Activated CD8-positive, alpha-beta memory T cell treated with anti-CD3 and anti-CD28 coated beads, Interleukin-2, amount 50 U/mL, for 4 hours (primary cell): Measurements from ENCODE around the gene TSPAN14.
"Not testable (repeated sequence)": the region's sequence is repeated elsewhere in the genome, so short reads cannot be mapped to it uniquely, and the experiment has no call there.

Source experiments
- DNase-seq: peaks from one replicate; pipeline ENCODE4 v3.0.0-alpha.2; 2020

TSPAN14 gene

GRCh38 chr10:80472234-80473095, 18.4 kb downstream of the TSPAN14 start:
- DNase-seq = no peak

- DNase-seq = no peak
Observed at GRCh38 chr10:80473096-80473657, 19.1 kb downstream of the TSPAN14 start.

DNA sequence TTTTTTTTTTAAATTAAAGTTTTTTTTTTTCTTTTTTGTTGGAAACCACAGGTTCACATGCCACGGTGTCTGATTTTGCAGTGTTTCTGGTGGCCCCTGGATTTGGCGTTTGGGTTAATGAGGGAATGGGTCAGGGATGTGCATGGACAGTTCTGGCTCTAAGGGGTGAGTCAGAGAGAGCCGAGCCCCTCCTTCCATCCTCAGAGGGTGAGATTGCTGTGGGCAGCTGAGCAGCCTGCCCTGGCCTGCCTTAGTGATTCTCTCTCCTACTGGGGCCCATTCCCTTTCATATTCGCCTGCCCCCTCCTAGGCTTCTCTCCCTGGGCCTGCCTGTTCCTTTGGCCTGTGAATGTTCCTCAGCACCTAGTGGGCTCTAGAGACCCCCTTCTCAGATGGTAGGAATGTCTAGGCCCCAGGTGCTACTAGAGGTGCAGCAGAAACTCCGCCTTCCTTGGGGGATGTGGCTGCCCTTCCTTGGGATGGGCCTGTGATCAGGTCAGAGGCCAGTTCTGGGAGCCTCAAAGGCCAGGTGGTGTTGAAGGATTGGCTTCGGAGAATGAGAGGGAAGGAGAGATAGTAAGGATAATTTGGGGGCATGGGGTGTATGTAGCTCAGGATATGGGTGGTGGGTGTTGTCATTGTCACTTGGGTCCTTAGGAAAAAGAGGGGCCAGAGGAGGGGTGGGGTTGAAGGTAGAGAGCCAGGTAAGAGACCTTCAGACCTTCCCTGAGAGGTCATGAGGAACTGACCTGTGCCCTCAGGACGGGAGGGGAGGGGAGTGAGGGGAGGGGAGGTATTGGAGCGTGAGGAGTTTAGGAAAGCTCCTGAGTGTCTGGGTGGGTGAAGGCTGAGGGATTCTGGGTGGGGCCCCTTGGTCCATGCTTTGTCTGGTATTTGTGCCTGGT, 19.8 kb downstream of the TSPAN14 start:
- no peak for DNase-seq

DNA sequence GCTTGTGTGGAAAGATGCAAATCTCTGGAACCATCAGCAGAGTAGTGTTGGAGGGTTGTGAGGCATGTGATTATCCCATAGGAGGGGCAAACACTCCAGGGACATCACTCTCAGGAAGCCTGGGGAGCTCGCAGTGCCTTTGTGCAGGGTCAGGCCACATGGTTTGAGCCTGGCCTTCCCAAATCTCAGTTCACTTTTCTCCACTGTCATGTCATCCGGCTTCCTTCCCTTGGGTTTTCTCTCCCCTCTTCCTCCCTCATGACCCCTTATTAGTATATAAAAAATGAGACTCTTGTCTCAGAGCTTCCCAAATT, 20.4 kb downstream of the TSPAN14 start:
- no peak for DNase-seq

DNA sequence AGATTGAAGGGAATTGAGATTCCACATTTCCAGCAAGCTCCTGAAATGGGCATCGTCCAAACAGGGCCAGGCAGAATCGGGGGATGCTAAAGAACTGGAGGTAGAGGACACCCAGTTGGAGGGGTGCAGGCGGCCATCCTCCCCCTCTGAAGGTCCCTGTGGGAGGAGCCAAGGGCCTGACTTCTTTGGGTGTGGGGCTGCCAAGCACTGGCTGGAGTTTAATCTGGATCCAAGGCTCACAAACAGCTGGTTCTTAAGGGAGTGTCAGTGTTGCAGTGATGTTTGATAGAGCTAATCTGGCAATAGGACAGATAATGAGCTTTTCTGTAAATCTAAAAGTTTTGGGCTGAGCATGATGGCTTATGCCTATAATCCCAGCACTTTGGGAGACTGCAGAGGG, 20.8 kb downstream of the TSPAN14 start:
- DNase-seq = no peak

- DNase-seq = not testable (repeated sequence)
Observed at GRCh38 chr10:80475641-80476040, 21.5 kb downstream of the TSPAN14 start.

GRCh38 chr10:80476685-80477084, 22.6 kb downstream of the TSPAN14 start:
- DNase-seq = no peak

- no peak for DNase-seq
Observed at GRCh38 chr10:80477813-80478212, 23.7 kb downstream of the TSPAN14 start.

DNA sequence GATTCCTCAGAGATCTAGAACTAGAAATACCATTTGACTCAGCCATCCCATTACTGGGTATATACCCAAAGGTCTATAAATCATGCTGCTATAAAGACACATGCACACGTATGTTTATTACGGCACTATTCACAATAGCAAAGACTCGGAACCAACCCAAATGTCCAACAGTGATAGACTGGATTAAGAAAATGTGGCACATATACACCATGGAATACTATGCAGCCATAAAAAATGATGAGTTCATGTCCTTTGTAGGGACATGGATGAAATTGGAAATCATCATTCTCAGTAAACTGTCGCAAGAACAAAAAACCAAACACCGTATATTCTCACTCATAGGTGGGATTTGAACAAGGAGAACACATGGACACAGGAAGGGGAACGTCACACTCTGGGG, 26.3 kb downstream of the TSPAN14 start:
- DNase-seq = not testable (repeated sequence)

DNA sequence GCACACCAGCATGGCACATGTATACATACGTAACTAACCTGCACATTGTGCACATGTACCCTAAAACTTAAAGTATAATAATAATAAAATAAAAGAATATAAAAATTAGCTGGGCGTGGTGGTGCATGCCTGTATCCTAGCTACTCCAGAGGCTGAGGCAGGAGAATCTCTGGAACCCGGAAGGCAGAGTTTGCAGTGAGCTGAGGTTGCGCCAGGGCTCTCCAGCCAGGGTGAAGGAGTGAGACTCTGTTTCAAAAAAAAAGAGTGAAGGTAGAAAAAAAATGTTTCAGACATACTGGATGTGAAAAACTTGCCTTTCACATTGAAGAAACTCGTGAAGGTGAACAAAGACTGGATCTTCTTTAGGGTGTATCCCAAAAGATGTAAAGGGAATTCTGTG, 26.7 kb downstream of the TSPAN14 start:
- no peak for DNase-seq

GRCh38 chr10:80484243-80484642, 30.1 kb downstream of the TSPAN14 start:
- no peak for DNase-seq

DNA sequence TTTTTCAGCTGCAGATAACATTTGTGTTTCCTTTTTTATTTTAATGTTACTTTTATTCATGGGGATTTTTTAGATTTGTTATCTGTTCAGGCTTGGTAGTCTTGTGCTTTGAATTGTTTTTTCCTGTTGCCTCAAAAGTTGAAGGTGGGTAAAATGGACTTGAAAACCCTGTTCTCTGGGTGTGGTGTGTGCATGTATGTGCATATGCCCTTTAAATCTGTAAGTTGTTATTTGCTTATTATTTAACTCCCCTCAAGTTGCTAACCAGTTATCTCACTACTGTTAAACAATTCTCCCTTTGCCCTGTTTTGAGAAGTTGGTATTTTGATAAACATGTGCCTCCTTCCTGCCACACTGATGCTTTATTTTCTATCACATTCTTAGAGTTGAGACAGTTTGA, 30.6 kb downstream of the TSPAN14 start:
- no peak for DNase-seq

- DNase-seq = no peak
Observed at GRCh38 chr10:80485076-80485945, 31.2 kb downstream of the TSPAN14 start.

DNA sequence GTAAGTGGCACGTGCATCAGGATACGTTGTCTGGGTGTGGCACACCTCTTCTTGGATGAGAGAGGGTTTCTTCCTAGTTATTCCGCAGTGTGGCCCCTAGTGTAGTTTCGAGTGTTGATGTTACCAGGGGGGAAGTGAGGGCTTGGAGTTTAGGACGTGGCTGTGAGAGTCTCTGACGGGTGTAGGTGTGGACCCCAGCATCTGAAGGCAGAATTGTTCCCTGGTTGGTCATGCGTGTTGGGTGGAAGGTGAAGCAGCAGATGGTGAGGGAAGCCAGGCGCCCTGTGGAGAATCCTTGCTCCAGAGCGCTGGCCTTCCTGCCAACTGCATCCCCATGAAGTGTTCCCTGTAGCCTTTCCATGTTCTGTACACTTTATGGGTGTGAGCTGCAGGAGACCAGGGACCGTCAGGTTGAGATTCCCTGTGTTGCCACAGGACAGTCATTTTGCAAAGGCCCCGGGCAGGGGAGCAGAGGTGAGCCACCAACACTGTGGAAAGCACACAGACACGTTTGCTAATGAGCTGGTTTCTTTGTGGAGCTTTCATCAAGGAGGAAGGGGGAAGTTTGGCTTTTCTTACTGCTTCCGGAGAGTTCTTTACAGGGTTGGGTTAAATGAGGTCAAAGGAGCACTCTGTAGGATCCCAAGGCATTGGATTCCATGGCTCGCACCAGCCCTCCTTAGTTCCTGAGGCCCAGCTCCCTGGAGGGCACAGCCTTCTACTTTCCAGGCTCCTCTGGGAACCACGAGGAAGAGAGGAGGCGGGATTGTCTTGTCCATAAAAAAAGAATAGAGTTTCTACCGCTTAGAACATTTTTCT, 32.0 kb downstream of the TSPAN14 start:
- DNase-seq = no peak

DNA sequence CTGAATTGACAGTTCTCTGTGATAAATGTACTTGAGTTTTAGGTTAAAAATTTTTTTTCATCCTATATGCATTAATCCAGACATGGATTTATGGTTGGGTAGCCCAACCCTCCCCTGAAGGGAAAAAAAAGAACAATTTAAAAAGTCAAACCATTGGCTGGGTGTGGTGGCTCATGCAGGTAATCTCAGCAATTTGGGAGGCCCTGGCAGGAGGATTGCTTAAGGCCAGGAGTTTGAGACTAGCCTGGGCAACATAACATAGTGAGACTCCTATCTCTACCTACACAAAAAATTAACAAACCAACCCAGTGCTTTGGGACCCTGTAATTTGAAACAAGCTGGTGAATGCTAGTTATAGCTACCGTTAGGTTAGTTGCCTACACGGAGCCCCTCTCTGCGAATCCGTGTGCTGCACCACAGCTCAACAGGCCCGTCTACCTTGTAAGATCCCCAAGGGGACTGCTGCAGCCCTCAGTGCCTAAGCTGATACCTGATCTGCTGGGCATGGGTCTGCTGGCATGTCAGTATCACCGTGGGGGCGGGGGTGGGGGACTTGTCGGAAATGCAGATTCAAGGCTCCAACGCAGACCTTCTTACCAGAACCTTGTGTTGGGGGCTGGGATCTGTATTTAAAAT, 32.8 kb downstream of the TSPAN14 start:
- no peak for DNase-seq

- DNase-seq = no peak
Observed at GRCh38 chr10:80487421-80487785, 33.3 kb downstream of the TSPAN14 start.

GRCh38 chr10:80487791-80488538, 33.9 kb downstream of the TSPAN14 start:
- DNase-seq = no peak

DNA sequence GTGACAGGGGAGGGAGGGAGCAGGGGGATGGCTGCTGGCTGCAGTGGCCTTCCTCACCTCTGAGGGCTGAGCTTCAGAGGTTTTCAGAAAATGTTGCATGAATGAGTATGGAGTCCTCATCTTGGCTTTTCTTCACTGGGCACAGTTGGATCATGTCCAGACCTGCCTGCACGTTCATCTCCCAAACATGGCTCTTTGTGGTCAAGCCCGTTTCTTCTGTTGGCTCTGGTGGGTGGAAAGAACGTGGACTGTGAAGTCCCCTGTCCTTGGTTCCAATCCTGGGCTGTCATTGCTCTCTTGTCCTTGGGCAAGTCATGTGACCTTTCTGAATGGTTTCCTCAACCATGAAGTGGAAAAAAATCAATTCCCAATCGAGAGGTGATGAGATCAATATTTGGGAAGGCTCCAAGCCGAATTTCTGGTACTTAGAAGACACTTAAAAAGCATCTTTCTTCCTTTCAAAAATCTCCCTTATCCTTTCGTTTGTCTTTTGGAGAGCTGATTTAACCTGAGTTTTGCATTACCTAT, 34.5 kb downstream of the TSPAN14 start:
- DNase-seq = no peak

DNA sequence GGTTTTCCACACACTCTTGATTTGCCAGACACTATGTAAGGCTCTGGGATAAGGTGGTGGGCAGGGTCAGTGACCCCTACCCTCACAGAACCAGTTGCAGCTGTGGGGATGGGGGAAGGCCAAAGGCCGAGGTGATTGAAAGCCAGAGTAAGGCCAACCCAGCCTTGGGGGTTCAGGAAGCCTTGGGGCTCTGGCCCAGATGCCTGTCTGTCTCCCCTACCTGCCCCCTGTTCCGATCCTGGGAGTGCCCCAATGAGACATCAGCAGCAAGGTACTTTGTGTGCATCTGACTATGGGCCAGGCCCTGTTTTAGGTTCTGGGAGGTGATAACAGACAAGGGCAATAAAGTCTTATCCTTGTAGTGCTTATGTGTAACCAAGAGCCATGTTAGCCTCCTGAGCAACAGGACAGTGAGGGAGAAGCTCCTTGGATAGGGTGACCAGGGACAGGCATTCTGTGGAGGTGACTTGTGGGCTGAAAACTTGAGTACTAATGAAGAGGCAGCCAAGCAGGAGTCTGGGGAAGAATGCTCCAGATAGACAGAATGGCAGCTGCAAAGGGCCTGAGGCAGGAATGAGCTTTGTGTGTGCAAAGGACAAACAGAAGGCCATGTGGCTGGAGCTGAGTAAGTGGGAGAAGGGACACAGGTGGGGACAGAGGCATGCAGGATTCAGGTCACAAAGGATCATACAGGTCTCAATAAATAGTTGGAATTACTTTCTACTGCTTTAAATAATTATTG, 35.4 kb downstream of the TSPAN14 start:
- no peak for DNase-seq
